Suprapubic skin (tissue), 4 donors: ENCODE measurements around the gene EFCAB6. TPM values are rescaled to one million over a fixed set of nuclear protein-coding genes. Genes with fewer than 3 reads are reported as not detected.

Experiments used
- DNase-seq, 2 donors: peaks; one replicate each; pipeline ENCODE4 v3.0.0-alpha.2; 2019; ENCODE audit warnings: low spot score in 2 of 2
- H3K27ac ChIP-seq: fragments of 200-600 bp; sonication (generic); one replicate; pipeline ENCODE4 v1.5.1; 2019
- H3K27me3 ChIP-seq: fragments of 200-600 bp; sonication (generic); one replicate; pipeline ENCODE4 v1.5.1; 2019
- H3K36me3 ChIP-seq: fragments of 200-600 bp; sonication (generic); one replicate; pipeline ENCODE4 v1.5.1; 2019
- H3K4me1 ChIP-seq: fragments of 200-600 bp; sonication (generic); one replicate; pipeline ENCODE4 v1.5.1; 2019
- H3K4me3 ChIP-seq: fragments of 200-600 bp; sonication (generic); one replicate; pipeline ENCODE4 v1.5.1; 2019; ENCODE audit warnings: mild to moderate bottlenecking
- H3K9me3 ChIP-seq: fragments of 200-600 bp; sonication (generic); one replicate; pipeline ENCODE4 v1.5.1; 2019
- CTCF ChIP-seq, 2 donors: fragments of 200-600 bp in 1 of 2; fragments of 450-650 bp in 1 of 2; sonication (generic) in 1 of 2; IDR thresholded peaks; one replicate each; pipeline ENCODE4 v1.5.1; 2016 to 2019; ENCODE audit warnings: antibody characterized with exemption in 2 of 2, mild to moderate bottlenecking in 1 of 2, moderate library complexity in 1 of 2
- EP300 ChIP-seq: sonication (generic); formaldehyde crosslinking; IDR thresholded peaks from one replicate; pipeline ENCODE4 v1.6.1; 2017; ENCODE audit warnings: antibody characterized with exemption
- POLR2A ChIP-seq, 2 donors: fragments of 450-650 bp; IDR thresholded peaks; one replicate each; pipeline ENCODE4 v1.6.1; 2017; ENCODE audit warnings: antibody characterized with exemption in 2 of 2, mild to moderate bottlenecking in 2 of 2, moderate library complexity in 2 of 2
- POLR2AphosphoS5 ChIP-seq, 3 donors: sonication (generic); formaldehyde crosslinking; IDR thresholded peaks; one replicate each; pipeline ENCODE4 v1.6.1; 2017; ENCODE audit warnings: antibody characterized with exemption in 3 of 3
- WGBS: methylation state at CpG from one replicate; pipeline ENCODE4 v1.1.5; 2018; 5-methylcytosine and 5-hydroxymethylcytosine counted together
- total RNA-seq, 4 donors: library from RNA; depleted of rRNA; stranded (reverse); fragments of >200 nt; gene quantifications; one replicate each; pipeline ENCODE4 v1.1.0, GENCODE V29; 2016

The EFCAB6 gene
- total RNA-seq, 4 donors from 2014 or later = 1.9 to 4.9 (median 2.9) TPM

GRCh38 chr22:43535741-43536140 lies 276.4 kb downstream of the EFCAB6 start:
- no peak for TF ChIP-seq CTCF (IDR thresholded peaks at IDR 0.05)
- TF ChIP-seq POLR2A (IDR thresholded peaks at IDR 0.05) = no peak
- TF ChIP-seq POLR2AphosphoS5 (IDR thresholded peaks at IDR 0.05) = no peak
- no peak for TF ChIP-seq EP300
- H3K27me3 ChIP-seq = no peaks in the 10 kb centered on the region
- H3K27ac ChIP-seq = no peak overlapping the region
- H3K4me3 ChIP-seq = no peak overlapping the region
- 61% methylated on average over 5 of the region's 5 CpGs for WGBS
- H3K4me1 ChIP-seq = peaks cover 4% of the 10 kb centered on the region
- peak in 1 of 2 donors; percentile 16 for DNase-seq
- no peaks in the 10 kb centered on the region for H3K9me3 ChIP-seq
- H3K36me3 ChIP-seq = no peaks in the 10 kb centered on the region

GRCh38 chr22:43535336-43535735 lies 276.8 kb downstream of the EFCAB6 start:
- peak in 1 of 2 donors; percentile 67 for DNase-seq
- no peak overlapping the region for H3K27ac ChIP-seq
- H3K36me3 ChIP-seq = no peaks in the 10 kb centered on the region

GRCh38 chr22:43534916-43535315 lies 277.2 kb downstream of the EFCAB6 start:
- no peak overlapping the region for H3K4me3 ChIP-seq
- no peak for TF ChIP-seq POLR2A (IDR thresholded peaks at IDR 0.05)
- TF ChIP-seq POLR2AphosphoS5 (IDR thresholded peaks at IDR 0.05) = no peak
- TF ChIP-seq CTCF (IDR thresholded peaks at IDR 0.05) = no peak
- TF ChIP-seq EP300 = no peak
- peak in 1 of 2 donors; percentile 56 for DNase-seq
- peaks cover 12% of the 10 kb centered on the region for H3K4me1 ChIP-seq
- no peaks in the 10 kb centered on the region for H3K36me3 ChIP-seq
- H3K27ac ChIP-seq = no peak overlapping the region
- no peaks in the 10 kb centered on the region for H3K9me3 ChIP-seq
- WGBS = 77% methylated on average over 5 of the region's 6 CpGs
- no peaks in the 10 kb centered on the region for H3K27me3 ChIP-seq

More at GRCh38 chr22:43535336-43535735, 276.8 kb downstream of the EFCAB6 start:
- no peak for TF ChIP-seq POLR2AphosphoS5 (IDR thresholded peaks at IDR 0.05)
- TF ChIP-seq CTCF (IDR thresholded peaks at IDR 0.05) = no peak
- TF ChIP-seq POLR2A (IDR thresholded peaks at IDR 0.05) = no peak
- TF ChIP-seq EP300 = no peak
- H3K9me3 ChIP-seq = no peaks in the 10 kb centered on the region
- WGBS = 69% methylated on average over 7 of the region's 7 CpGs
- H3K27me3 ChIP-seq = no peaks in the 10 kb centered on the region
- peaks cover 8% of the 10 kb centered on the region for H3K4me1 ChIP-seq
- no peak overlapping the region for H3K4me3 ChIP-seq

- H3K4me1 ChIP-seq = peaks cover 12% of the 10 kb centered on the region
- no peak overlapping the region for H3K4me3 ChIP-seq
- no peak overlapping the region for H3K27ac ChIP-seq
- H3K36me3 ChIP-seq = no peaks in the 10 kb centered on the region
- DNase-seq = no peak
- no peak for TF ChIP-seq CTCF (IDR thresholded peaks at IDR 0.05)
- TF ChIP-seq EP300 = no peak
- 91% methylated on average over 10 of the region's 10 CpGs for WGBS
- no peaks in the 10 kb centered on the region for H3K27me3 ChIP-seq
- no peaks in the 10 kb centered on the region for H3K9me3 ChIP-seq
Measured at GRCh38 chr22:43533656-43534428, 278.3 kb downstream of the EFCAB6 start.

GRCh38 chr22:43533156-43533530 lies 279.0 kb downstream of the EFCAB6 start:
- Histone ChIP-seq H3K4me3 (no peak overlapping the region), H3K27me3 (no peaks in the 10 kb centered on the region), H3K36me3 (no peaks in the 10 kb centered on the region), H3K9me3 (no peaks in the 10 kb centered on the region), H3K27ac (no peak overlapping the region), H3K4me1 (peaks cover 12% of the 10 kb centered on the region)
- TF ChIP-seq POLR2AphosphoS5 (IDR thresholded peaks at IDR 0.05) = no peak
- TF ChIP-seq POLR2A (IDR thresholded peaks at IDR 0.05) = no peak
- WGBS = 84% methylated on average over 3 of the region's 3 CpGs
- DNase-seq = no peak
